ENCODE data around the gene SETD4. TPM values are rescaled to one million over a fixed set of nuclear protein-coding genes. Genes with fewer than 3 reads are reported as not detected.

SETD4 gene
- total RNA-seq, 1 donor: 15.1 TPM

- no peak overlapping the region for H3K4me3 ChIP-seq (ENCODE audit: low read depth, low read length)
- no peak for DNase-seq (ENCODE audit: low read depth)
- no peak for TF ChIP-seq CTCF (IDR thresholded peaks at IDR 0.05; ENCODE audit: insufficient read depth, low read depth, low read length)
These were observed 21.4 kb downstream of the SETD4 start for GRCh38 chr21:36038701-36039497.

GRCh38 chr21:36035381-36035791 is 24.9 kb downstream of the SETD4 start:
- no peak for TF ChIP-seq CTCF (IDR thresholded peaks at IDR 0.05; ENCODE audit: insufficient read depth, low read depth, low read length)
- no peak for DNase-seq (ENCODE audit: low read depth)
- no peak overlapping the region for H3K4me3 ChIP-seq (ENCODE audit: low read depth, low read length)

- no peak for TF ChIP-seq CTCF (IDR thresholded peaks at IDR 0.05; ENCODE audit: insufficient read depth, low read depth, low read length)
- H3K4me3 ChIP-seq (ENCODE audit: low read depth, low read length): no peak overlapping the region
- no peak for DNase-seq (ENCODE audit: low read depth)
These were observed 26.0 kb downstream of the SETD4 start for GRCh38 chr21:36034211-36034913.

GRCh38 chr21:36032647-36033406 is 27.5 kb downstream of the SETD4 start:
- no peak for DNase-seq (ENCODE audit: low read depth)
- no peak for TF ChIP-seq CTCF (IDR thresholded peaks at IDR 0.05; ENCODE audit: insufficient read depth, low read depth, low read length)
- H3K4me3 ChIP-seq (ENCODE audit: low read depth, low read length): no peak overlapping the region

- no peak for TF ChIP-seq CTCF (IDR thresholded peaks at IDR 0.05; ENCODE audit: insufficient read depth, low read depth, low read length)
- no peak overlapping the region for H3K4me3 ChIP-seq (ENCODE audit: low read depth, low read length)
- DNase-seq (ENCODE audit: low read depth): no peak
These were observed 29.6 kb downstream of the SETD4 start for GRCh38 chr21:36030581-36031189.

GRCh38 chr21:36029309-36029708 is 31.0 kb downstream of the SETD4 start:
- TF ChIP-seq CTCF (IDR thresholded peaks at IDR 0.05; ENCODE audit: insufficient read depth, low read depth, low read length): no peak
- no peak for DNase-seq (ENCODE audit: low read depth)
- no peak overlapping the region for H3K4me3 ChIP-seq (ENCODE audit: low read depth, low read length)

Measured in fibroblast of villous mesenchyme (primary cell).